HUES6 (cell line): ENCODE measurements around the gene RCOR2.
"Not testable (repeated sequence)": the region's sequence is repeated elsewhere in the genome, so short reads cannot be mapped to it uniquely, and the experiment has no call there.

ENCODE experiments used
- H3K27ac ChIP-seq: 2 replicates; pipeline ENCODE4 v1.7.0; 2013; ENCODE audit warnings: low read depth, mild to moderate bottlenecking, low read length, inconsistent platforms
- H3K27me3 ChIP-seq: 2 replicates; pipeline ENCODE4 v1.6.1; 2013; ENCODE audit warnings: low read length; ENCODE audit not compliant: control insufficient read depth, insufficient read depth
- H3K36me3 ChIP-seq: 2 replicates; pipeline ENCODE4 v1.6.1; 2013; ENCODE audit warnings: low read length; ENCODE audit not compliant: control insufficient read depth, insufficient read depth
- H3K4me1 ChIP-seq: 2 replicates; pipeline ENCODE4 v1.6.1; 2013; ENCODE audit warnings: low read length; ENCODE audit not compliant: control insufficient read depth, insufficient read depth
- H3K4me3 ChIP-seq: 2 replicates; pipeline ENCODE4 v1.5.1; 2013; ENCODE audit warnings: low read depth, low read length
- H3K9ac ChIP-seq: one replicate; pipeline ENCODE4 v1.6.1; 2013; ENCODE audit warnings: mild to moderate bottlenecking, low read length
- H3K9me3 ChIP-seq: 2 replicates; pipeline ENCODE4 v1.6.1; 2013; ENCODE audit warnings: low read depth, low read length; ENCODE audit not compliant: control insufficient read depth, insufficient read depth

Gene RCOR2

GRCh38 chr11:63866211-63866610, 50.8 kb downstream of the RCOR2 start:
- no peak overlapping the region for H3K9ac ChIP-seq
- no peak overlapping the region for H3K27ac ChIP-seq
- H3K9me3 ChIP-seq, result no peaks in the 10 kb centered on the region
- H3K36me3 ChIP-seq, result no peaks in the 10 kb centered on the region
- no peaks in the 10 kb centered on the region for H3K27me3 ChIP-seq
- no peak overlapping the region for H3K4me3 ChIP-seq
- peaks cover 37% of the 10 kb centered on the region for H3K4me1 ChIP-seq

GRCh38 chr11:63863620-63864019, 53.3 kb downstream of the RCOR2 start:
- H3K27ac ChIP-seq, H3K9me3 ChIP-seq, H3K36me3 ChIP-seq, H3K4me3 ChIP-seq, H3K27me3 ChIP-seq, H3K9ac ChIP-seq: not testable (repeated sequence)
- peaks cover 23% of the 10 kb centered on the region for H3K4me1 ChIP-seq

GRCh38 chr11:63862923-63863322, 54.0 kb downstream of the RCOR2 start:
- no peaks in the 10 kb centered on the region for H3K9me3 ChIP-seq
- H3K9ac ChIP-seq, result no peak overlapping the region
- no peaks in the 10 kb centered on the region for H3K27me3 ChIP-seq
- no peak overlapping the region for H3K4me3 ChIP-seq
- no peak overlapping the region for H3K27ac ChIP-seq
- H3K36me3 ChIP-seq, result no peaks in the 10 kb centered on the region
- peaks cover 18% of the 10 kb centered on the region for H3K4me1 ChIP-seq
